ENCODE measurements around the gene LTB4R.

The LTB4R gene

DNA sequence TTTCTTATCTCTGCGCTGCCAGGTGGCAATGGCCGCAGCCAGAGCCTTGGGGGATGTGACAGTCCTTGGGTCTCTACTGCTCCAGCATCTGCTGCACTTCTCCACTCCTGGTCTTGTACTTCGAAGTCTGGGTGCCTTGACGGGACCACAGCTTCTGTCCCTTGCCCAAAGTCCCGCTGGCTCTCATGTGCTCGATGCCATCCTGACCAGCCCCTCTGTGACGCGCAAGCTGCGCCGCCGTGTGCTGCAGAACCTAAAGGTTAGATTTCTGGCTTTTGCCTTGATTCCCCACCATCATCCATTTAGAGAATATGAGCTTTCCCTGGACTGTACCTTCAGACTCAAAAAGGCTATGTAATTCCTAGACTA is 7.3 kb upstream of the LTB4R start:
- no peak for DNase-seq

GRCh38 chr14:24307156-24307574 is 4.1 kb upstream of the LTB4R start:
- DNase-seq, result no peak

- peak; percentile 27 for DNase-seq
These were observed 3.5 kb upstream of the LTB4R start, which contains the start of gene CIDEB for GRCh38 chr14:24307575-24308341. Gene CIDEB, minus strand, starts transcription at chr14:24307977. Its CDS starts 119 bp downstream, at chr14:24307858.

GRCh38 chr14:24308342-24309124 is 2.8 kb upstream of the LTB4R start:
- no peak for DNase-seq

DNA sequence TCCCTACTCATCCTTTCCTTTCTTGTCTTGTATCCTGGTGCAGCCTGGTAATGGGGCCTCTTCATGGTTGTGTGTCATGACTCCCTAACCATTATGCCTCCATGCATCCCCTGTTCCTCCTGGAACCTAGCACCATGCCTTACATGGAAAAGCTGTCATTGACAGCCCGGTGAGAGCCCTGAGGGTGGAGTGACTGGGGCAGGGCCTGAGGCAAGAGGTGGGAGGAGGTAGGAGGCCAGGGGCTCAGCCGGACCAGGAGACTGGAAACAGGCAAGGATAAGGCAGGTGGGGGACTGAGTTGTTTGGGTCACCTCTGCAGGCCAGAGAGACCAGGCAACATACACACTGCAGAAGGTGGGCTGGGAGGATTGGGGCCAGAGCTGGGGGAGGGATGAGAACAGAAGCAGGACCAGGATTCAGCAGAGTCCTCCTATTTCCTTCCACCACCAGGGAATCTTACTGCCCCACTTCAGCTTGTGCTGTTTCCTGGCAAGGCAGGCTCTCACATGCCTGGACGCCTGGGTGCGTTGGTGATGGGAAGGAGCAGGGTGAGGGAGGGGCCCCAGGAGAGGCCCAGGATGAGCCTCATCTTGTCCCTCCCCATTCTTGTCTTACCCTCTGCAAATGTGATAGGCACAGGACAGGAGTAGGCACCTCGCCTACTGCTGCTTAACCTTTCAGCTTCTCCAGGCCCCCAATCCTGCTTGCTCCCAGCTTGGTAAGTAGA is 1.6 kb upstream of the LTB4R start, which contains the start of gene LTB4R2:
Gene LTB4R2 (plus strand): TSS at position 603 of the 727 bp plus-strand sequence. CDS start 525 bp downstream, outside the sequence.
- no peak for DNase-seq

DNA sequence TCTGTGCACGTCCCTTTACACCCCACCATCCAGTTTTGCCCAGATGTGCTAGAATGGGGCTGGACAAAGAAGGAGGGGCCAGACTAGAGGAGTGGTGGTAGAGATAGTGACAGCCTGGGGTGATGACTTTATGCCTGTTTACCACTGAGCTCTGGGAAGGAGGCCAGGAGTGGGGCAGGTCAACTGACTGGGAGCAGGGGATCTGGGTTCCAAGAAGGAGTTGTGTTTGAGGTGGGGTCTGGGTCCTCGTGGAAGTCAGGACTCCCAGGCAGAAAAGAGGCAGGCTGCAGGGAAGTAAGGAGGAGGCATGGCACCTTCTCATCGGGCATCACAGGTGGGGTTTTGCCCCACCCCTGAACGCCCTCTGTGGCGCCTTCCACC is 1.0 kb upstream of the LTB4R start:
- DNase-seq, result no peak

DNA sequence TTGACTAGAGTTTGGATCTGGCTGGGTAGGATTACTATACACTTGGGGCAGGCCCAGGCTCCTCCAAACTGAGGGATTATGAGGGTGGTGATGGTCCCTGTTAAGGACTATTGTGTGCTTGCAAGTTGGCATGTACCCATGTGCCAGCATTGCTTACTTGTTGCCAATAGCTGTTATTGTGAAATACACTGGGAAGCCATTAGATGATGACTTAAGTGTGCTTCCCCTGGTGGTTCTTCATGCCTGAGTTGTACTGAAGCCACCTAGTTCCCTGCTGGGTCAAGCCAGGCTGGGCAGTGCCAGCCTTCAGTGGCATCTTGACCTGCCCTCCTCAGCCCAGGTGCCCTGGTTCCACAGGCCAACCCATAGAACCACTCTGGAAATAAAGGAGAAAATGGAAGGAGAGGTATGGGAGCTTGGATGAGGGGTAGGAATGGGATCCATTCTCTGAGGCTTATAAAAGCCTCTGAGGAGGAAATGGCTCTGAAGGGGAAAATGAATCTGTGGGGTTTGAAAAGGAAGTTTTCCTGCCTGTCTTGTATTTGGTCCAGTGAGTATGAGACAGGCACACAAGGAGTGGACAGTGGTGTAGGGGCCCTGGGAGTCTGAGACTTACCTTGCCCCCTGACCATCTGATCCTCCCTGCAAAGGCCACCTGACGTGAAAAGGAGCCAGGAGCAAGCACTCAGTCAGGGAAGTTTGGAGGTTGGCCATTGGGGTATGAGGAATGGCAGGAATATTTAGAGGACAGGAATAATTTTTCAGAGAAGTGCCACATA is 724 bp downstream of the LTB4R start:
- no peak for DNase-seq

GRCh38 chr14:24312736-24313507 is 1.6 kb downstream of the LTB4R start:
- DNase-seq, result no peak

DNA sequence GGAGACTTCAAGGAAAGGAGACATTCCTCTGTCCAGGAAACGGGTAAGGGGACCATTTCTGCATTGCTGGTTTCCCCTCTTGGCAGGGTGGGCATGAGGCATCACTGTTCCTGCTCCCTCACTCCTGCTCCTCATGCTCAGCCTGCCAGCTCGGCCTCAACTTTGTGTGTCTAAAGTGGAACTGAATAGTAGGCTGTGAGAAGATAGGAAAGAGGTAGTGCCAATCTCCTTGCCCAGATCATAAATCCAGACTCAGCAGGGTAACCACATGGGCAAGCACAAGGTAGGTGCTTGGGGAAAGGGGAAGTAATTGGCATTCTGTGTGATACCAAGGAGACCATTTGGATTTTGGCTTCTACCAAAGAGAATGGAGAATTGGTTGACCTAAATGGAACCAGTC is 2.6 kb downstream of the LTB4R start:
- no peak for DNase-seq

GRCh38 chr14:24314377-24315193 is 3.3 kb downstream of the LTB4R start:
- no peak for DNase-seq

GRCh38 chr14:24315243-24315806 is 4.0 kb downstream of the LTB4R start:
- DNase-seq, result no peak

DNA sequence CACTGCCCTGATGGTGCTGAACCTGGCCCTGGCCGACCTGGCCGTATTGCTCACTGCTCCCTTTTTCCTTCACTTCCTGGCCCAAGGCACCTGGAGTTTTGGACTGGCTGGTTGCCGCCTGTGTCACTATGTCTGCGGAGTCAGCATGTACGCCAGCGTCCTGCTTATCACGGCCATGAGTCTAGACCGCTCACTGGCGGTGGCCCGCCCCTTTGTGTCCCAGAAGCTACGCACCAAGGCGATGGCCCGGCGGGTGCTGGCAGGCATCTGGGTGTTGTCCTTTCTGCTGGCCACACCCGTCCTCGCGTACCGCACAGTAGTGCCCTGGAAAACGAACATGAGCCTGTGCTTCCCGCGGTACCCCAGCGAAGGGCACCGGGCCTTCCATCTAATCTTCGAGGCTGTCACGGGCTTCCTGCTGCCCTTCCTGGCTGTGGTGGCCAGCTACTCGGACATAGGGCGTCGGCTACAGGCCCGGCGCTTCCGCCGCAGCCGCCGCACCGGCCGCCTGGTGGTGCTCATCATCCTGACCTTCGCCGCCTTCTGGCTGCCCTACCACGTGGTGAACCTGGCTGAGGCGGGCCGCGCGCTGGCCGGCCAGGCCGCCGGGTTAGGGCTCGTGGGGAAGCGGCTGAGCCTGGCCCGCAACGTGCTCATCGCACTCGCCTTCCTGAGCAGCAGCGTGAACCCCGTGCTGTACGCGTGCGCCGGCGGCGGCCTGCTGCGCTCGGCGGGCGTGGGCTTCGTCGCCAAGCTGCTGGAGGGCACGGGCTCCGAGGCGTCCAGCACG is 4.7 kb downstream of the LTB4R start:
- DNase-seq, result no peak

DNA sequence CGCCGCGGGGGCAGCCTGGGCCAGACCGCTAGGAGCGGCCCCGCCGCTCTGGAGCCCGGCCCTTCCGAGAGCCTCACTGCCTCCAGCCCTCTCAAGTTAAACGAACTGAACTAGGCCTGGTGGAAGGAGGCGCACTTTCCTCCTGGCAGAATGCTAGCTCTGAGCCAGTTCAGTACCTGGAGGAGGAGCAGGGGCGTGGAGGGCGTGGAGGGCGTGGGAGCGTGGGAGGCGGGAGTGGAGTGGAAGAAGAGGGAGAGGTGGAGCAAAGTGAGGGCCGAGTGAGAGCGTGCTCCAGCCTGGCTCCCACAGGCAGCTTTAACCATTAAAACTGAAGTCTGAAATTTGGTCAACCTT is 5.3 kb downstream of the LTB4R start:
- no peak for DNase-seq

- DNase-seq, result no peak
These were observed 6.0 kb downstream of the LTB4R start for GRCh38 chr14:24317141-24317928.

DNA sequence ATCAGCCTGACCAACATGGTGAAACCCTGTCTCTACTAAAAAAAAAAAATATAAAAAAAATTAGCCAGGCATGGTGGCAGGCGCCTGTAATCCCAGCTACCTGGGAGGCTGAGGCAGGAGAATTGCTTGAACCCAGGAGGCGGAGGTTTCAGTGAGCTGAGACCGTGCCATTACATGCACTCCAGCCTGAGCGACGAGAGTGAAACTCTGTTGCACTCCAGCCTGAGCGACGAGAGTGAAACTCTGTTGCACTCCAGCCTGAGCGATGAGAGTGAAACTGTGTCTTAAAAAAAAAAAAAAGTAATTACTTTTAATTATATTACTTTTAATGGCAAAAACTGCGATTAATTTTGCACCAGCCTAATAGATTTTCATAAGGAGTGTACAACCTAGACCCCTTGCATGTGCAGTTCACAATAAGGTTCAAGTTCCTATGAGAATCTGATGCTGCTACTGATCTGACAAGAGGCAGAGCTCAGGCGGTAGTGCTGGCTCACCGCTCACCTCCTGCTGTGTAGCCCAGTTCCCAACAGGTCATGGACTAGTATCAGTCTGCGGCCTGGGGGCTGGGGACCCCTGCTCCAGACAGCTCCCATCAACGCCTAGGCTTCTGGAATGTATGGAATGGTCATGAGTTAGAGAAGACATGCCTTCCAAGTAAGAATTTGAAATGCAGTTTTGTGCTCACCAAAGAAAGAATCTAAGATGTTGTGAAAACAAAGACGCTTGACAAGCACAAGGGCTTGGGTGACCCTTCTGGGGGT is 10.1 kb downstream of the LTB4R start:
- DNase-seq, result no peak

DNA sequence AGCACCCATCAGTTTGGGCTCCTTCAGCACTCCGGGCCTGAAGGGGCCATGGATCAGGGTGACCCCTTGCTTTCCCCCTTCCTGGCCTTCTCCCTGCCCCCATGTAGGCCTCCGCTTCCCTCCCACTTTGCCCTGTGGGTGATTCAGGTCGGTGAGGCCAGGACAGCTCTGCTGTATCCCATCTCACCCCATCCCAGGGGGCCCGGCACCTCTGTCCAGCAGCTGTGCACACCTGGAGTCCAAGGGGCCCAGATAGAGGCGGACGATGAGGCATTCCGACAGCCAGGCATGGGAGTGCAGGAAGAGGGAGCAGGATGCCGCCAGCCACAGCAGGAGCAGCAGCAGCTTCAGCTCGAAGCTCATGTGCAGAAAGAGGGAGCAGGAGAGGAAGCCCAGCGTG is 11.4 kb downstream of the LTB4R start:
- DNase-seq, result no peak

DNA sequence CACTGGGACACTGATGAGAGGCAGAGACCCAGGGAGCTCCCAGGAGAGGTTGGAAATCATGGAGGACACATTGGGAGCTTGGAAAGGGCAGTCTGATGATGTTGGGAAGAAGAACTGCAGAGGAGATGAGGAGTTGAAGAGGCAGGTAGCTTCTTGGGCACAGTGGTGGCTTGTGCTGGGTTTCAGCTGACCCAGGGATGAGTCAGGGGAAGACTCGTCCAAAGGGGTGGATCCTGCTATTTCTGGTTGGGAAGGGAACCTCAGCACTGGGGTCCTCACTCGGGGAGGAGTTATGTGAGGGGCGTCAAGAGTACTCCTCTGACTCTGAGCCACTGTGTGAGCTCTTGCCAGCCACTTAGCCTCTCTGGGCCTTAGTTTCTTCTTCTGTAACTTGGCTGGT is 12.0 kb downstream of the LTB4R start:
- DNase-seq, result no peak

GRCh38 chr14:24324024-24324423 is 12.7 kb downstream of the LTB4R start:
- no peak for DNase-seq

Data from T1000 (cell line).